Nephron (organoid): ENCODE results near the gene GNPTAB.
A peak's percentile ranks its signal among the peaks of the same experiment; 100 is the strongest.

Experiments
- H3K27ac Mint-ChIP-seq, 3 experiments: 2 replicates each; pipeline ENCODE4 v1.8.0; 2020; ENCODE audit warnings: mixed read lengths in 3 of 3, mild to moderate bottlenecking in 2 of 3, moderate library complexity in 1 of 3
- H3K27me3 Mint-ChIP-seq: 2 replicates; pipeline ENCODE4 v1.8.0; 2021; ENCODE audit warnings: low read depth, mild to moderate bottlenecking, moderate library complexity, mixed read lengths
- H3K36me3 Mint-ChIP-seq: 2 replicates; pipeline ENCODE4 v1.8.0; 2020; ENCODE audit warnings: low read depth, mixed read lengths
- H3K4me1 Mint-ChIP-seq: 2 replicates; pipeline ENCODE4 v1.8.0; 2020; ENCODE audit warnings: mixed read lengths
- H3K4me3 Mint-ChIP-seq, 3 experiments: 2 replicates each; pipeline ENCODE4 v1.8.0; 2020; ENCODE audit warnings: mild to moderate bottlenecking in 3 of 3, mixed read lengths in 3 of 3, moderate library complexity in 2 of 3
- H3K9me3 Mint-ChIP-seq: 2 replicates; pipeline ENCODE4 v1.8.0; 2020; ENCODE audit warnings: mixed read lengths
- CTCF ChIP-seq, 3 experiments: fragments of 200-600 bp; sonication (generic); IDR thresholded peaks; one replicate each; pipeline ENCODE4 v1.5.0; 2021; ENCODE audit warnings: antibody characterized with exemption in 3 of 3; ENCODE audit not compliant: unreplicated experiment in 3 of 3

The GNPTAB gene

GRCh38 chr12:101746196-101746595, 84.6 kb downstream of the GNPTAB start:
- peaks cover 47% of the 10 kb centered on the region for H3K36me3 Mint-ChIP-seq
- H3K9me3 Mint-ChIP-seq = no peaks in the 10 kb centered on the region
- no peaks in the 10 kb centered on the region for H3K27me3 Mint-ChIP-seq
- H3K4me3 Mint-ChIP-seq = no peak overlapping the region
- H3K27ac Mint-ChIP-seq = no peak overlapping the region
- no peak for TF ChIP-seq CTCF (IDR thresholded peaks at IDR 0.05; ENCODE audit: unreplicated experiment in 3 of 3)
- peaks cover 21% of the 10 kb centered on the region for H3K4me1 Mint-ChIP-seq

- Mint-ChIP-seq H3K9me3 (no peaks in the 10 kb centered on the region), H3K27ac (no peak overlapping the region), H3K27me3 (no peaks in the 10 kb centered on the region), H3K4me3 (no peak overlapping the region), H3K36me3 (peaks cover 51% of the 10 kb centered on the region), H3K4me1 (peaks cover 21% of the 10 kb centered on the region)
- no peak for TF ChIP-seq CTCF (IDR thresholded peaks at IDR 0.05; ENCODE audit: unreplicated experiment in 3 of 3)
These were observed 85.3 kb downstream of the GNPTAB start for GRCh38 chr12:101745481-101745880.

DNA sequence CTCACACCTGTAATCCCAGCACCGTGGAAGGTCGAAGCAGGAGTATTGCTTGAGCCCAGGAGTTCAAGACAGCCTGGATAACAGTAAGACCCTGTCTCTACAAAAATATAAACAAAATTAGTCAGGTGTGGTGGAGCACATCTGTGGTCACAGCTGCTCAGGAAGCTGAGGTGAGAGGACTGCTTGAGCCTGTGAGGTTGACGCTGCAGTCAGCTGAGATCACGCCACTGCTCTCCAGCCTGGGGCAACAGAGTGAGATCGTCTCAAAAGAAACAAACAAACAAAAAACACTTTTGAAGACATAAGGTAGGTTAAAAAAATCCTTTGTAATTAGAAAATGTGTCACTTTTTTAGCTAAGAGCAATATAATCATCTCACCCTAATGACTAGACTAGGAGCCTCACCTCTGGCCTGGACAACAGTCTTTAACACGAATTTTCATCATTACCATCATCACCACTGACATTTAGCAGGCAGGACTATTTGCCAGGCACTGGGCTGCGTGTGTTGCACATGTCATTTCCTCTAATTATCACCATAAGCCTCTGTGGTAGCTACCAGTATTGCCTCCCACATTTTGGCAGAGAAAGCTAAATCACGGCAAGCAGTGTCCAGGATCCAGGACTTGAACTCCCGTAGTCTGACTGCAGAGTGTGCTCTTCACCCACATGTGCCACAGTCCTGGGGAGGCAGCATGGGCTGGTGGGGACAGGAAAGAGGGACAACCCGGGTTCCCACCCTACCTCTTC, 86.9 kb downstream of the GNPTAB start:
- H3K9me3 Mint-ChIP-seq = no peaks in the 10 kb centered on the region
- TF ChIP-seq CTCF (IDR thresholded peaks at IDR 0.05; ENCODE audit: unreplicated experiment in 3 of 3) = no peak
- H3K27ac Mint-ChIP-seq = peak overlapping the region in 2 of 3 experiments; percentile 36 to 69
- no peaks in the 10 kb centered on the region for H3K27me3 Mint-ChIP-seq
- H3K4me1 Mint-ChIP-seq = peaks cover 21% of the 10 kb centered on the region
- H3K36me3 Mint-ChIP-seq = peaks cover 49% of the 10 kb centered on the region
- no peak overlapping the region for H3K4me3 Mint-ChIP-seq

DNA sequence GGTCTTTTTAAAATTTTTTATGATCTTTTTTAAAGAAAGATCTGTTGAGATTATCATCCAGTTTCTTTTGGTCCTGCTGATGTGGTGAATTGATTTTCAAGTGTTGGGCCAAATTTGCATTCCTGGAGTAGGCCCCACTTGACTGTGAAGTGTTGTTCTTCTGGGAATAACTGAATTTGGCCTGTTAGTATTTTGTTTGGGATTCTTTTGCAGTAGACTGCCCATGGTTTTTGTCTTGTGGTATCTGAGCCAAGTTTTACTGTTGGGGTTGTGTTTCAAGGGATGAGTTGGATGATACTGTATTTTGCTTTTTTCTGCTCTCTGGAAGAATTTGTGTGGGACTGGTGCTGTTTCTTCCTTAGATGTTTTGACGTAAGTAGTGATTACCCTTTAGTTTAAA, 87.5 kb downstream of the GNPTAB start:
- Mint-ChIP-seq H3K36me3 (peaks cover 44% of the 10 kb centered on the region), H3K27ac (peak overlapping the region in 2 of 3 experiments; percentile 36 to 69), H3K9me3 (no peaks in the 10 kb centered on the region), H3K4me3 (no peak overlapping the region), H3K4me1 (peaks cover 21% of the 10 kb centered on the region), H3K27me3 (no peaks in the 10 kb centered on the region)
- no peak for TF ChIP-seq CTCF (IDR thresholded peaks at IDR 0.05; ENCODE audit: unreplicated experiment in 3 of 3)

DNA sequence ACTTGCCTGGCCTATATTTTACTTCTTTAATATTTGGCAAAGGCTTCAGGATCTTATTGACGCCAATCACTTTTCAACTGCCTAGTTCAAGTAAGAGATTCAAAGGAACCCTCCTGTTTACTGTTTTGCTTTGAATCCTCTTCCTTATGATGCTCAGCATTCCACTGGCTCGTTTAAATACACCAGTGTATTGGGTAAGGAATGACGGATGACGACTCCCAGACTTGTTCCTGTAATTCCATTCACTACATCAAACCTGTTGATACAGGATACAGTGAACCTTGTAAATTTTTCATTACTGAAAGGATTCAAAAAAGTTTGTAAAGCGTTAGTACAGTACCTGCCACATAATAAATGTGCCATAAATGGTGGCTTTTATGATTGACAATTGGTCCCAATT, 89.8 kb downstream of the GNPTAB start:
- Mint-ChIP-seq H3K4me1 (peaks cover 15% of the 10 kb centered on the region), H3K27me3 (no peaks in the 10 kb centered on the region), H3K27ac (no peak overlapping the region), H3K4me3 (no peak overlapping the region), H3K9me3 (no peaks in the 10 kb centered on the region), H3K36me3 (peaks cover 40% of the 10 kb centered on the region)
- TF ChIP-seq CTCF (IDR thresholded peaks at IDR 0.05; ENCODE audit: unreplicated experiment in 3 of 3) = no peak

GRCh38 chr12:101740566-101740965, 90.2 kb downstream of the GNPTAB start:
- no peak for TF ChIP-seq CTCF (IDR thresholded peaks at IDR 0.05; ENCODE audit: unreplicated experiment in 3 of 3)
- Mint-ChIP-seq H3K36me3 (peaks cover 40% of the 10 kb centered on the region), H3K9me3 (no peaks in the 10 kb centered on the region), H3K27ac (no peak overlapping the region), H3K27me3 (no peaks in the 10 kb centered on the region), H3K4me1 (peaks cover 15% of the 10 kb centered on the region), H3K4me3 (no peak overlapping the region)
